Measurements from ENCODE around the gene TARS3.

The TARS3 gene

GRCh38 chr15:101697488-101697887 is 26.8 kb downstream of the TARS3 start:
- DNase-seq, result no peak

GRCh38 chr15:101696829-101697228 is 27.4 kb downstream of the TARS3 start:
- DNase-seq, result no peak

- no peak for DNase-seq
Observed at GRCh38 chr15:101694261-101694660, 30.0 kb downstream of the TARS3 start.

- no peak for DNase-seq
Observed at GRCh38 chr15:101692801-101693598, 31.3 kb downstream of the TARS3 start.

DNA sequence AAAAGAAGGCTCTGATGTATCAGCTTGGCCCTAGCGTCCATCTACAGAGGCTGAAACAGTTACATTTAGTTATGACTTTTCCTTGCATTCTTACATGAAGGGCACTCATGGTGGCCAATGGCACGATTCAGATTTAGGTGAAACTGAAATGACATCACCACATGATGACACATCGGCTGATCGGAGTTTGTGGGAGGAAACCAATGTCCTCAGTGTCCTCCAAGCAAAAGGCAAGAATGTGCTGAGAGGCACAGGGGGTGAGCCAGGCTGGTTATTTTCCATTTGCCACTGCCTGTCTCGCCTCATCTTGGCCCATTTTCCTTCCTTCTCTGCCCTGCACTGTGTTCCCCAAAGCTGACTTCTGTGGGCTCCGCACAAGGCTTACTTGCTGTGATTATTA is 34.4 kb downstream of the TARS3 start:
- DNase-seq, result no peak

DNA sequence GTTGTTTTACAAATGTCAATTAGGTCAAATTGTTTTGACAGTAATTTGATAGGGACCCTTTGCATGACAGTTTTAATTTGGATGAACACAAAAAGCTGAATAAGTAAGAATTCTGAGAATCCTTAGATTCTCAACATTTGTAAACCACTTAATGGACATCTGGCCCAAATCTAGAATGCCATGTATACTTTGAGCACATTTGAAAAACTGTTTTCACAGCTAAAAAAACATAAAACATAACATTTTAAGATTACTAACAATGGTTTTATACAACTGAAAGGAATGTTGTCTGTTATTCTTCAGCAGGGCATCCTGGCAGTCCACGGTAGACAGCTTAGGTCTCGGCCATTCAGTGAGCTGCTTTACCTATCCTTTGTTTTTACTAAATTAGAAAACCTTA is 37.6 kb downstream of the TARS3 start:
- DNase-seq, result no peak

DNA sequence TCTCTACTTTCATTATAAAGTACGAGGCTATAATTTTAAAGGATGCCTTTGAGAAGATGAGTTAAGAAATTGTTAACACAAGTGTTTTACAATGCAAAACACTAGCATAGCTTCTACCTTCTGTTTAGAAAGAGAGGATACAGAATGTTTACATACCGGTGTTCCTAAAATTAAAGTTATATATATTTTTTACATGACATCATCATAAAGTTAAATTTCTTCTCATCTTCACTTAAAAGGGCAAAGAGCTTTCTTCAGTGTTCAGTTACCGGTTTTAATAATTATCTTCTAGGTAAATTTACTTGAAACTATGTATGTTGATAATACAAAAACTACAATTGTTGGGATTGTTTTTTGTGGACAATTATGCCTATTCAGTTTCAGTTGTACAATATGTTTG is 39.4 kb downstream of the TARS3 start:
- DNase-seq, result no peak

GRCh38 chr15:101684384-101684783 is 39.9 kb downstream of the TARS3 start:
- DNase-seq, result no peak

DNA sequence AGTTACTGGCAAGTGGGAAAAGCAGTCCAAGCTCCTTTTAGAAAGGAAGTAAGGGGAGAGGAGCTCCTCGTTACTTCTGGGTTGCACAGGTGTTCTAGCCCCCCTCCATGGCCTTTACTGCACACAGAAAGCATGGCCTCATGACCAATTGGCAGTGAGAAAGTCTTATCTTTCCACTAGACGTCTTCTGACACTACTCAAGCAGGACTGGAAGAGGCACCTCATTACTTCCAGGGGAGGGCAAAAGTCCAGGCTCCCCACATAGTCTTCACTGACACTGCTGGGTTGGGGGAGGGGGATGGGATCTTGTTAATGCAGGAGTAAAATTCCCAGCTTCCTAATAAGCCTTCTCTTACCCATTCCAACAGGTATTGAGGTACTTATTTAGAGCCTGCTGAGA is 44.5 kb downstream of the TARS3 start:
- no peak for DNase-seq

DNA sequence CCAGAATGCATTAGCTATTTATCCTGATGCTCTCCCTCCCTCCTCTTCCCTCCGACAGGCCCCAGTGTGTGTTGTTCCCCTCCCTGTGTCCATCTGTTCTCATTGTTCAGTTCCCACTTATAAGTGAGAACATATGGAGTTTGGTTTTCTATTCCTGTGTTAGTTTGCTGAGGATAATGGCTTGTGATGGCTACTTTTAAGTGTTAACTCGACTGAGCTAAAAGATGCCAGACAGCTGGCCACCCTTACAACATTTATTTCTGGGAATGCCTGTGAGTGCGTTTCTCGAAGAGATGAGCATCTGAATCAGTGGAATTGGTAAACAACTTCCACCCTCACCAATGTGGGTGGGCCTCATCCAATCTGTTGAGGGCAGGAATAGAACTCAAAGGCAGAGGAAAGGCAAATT is 47.3 kb downstream of the TARS3 start:
- no peak for DNase-seq

GRCh38 chr15:101675796-101676582 is 48.3 kb downstream of the TARS3 start:
- no peak for DNase-seq

DNA sequence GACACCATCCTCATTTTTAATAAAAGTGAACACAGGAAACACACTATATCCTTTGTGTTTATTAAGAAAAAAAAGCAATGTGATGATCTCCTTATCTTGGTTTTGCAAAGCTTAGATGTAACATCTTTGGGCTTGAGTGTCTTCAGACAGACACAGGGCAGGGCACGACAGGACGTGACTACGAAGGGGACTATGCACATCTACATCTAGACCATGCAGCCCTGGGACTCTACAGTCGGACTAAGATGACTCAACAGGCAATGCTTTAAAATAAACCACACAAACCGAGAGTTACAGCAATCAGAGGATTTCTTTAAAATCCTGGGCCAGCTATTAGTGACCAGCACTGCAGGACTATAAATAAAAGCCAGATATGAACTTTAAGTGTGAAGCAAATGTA is 49.3 kb downstream of the TARS3 start:
- no peak for DNase-seq

DNA sequence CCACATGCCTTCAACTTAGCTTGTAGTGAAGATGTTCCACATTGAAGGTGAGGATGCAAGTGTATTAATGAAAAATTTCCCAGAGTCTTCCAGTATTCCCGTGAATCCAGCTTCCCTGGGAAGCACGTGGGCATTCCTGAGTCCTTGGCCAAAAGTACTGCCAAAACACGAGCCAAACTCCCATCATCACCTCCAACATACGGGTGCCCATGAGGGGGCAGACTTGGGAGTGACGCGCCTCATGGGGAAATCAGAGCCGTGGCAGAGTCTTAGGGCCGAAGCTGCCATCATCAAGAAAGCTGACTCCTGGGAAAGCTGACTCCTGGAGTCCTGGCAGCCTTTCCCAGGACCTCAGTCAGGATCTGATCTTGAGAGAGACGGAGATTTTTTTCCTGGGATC is 52.0 kb downstream of the TARS3 start:
- no peak for DNase-seq

DNA sequence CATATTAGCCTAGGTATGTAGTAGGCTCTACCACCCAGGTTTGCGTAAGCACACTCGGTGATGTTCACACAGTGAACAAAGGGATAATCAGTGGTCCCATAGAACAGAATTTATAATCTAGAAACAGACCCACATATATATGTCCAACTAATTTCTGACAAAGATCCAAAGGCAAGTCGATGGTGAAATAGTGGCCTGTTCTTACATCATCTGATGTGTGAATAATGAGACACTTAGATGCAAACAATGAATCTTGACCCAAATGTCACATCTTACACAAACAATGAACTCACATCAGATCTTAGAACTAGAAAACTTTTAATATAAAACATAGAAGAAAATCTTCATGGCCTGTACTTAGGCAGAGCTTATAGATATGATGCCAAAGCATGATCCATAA is 54.5 kb downstream of the TARS3 start:
- DNase-seq, result no peak

GRCh38 chr15:101667881-101668280 is 56.4 kb downstream of the TARS3 start:
- DNase-seq, result no peak

GRCh38 chr15:101664303-101664913 is 59.9 kb downstream of the TARS3 start:
- no peak for DNase-seq

GRCh38 chr15:101662203-101662602 is 62.1 kb downstream of the TARS3 start:
- no peak for DNase-seq

DNA sequence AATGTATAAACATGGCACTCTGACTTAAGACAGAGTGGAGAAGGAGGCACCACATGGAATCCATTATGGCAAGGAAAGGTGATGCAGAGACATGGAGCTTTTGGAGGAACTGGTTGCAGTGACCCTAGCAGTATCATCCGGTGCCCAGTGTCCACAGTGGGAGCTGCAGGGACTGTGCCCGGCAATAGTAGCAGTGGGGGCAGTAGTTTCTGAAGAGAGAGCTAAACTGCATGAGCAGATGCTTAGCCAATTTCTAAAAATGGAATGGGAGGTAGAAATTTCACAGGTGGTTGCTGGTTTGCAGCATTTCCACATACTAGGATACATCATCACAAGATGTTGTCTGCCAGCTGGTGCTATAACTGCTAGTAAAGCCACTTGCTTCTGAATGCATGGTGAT is 64.3 kb downstream of the TARS3 start:
- no peak for DNase-seq

DNA sequence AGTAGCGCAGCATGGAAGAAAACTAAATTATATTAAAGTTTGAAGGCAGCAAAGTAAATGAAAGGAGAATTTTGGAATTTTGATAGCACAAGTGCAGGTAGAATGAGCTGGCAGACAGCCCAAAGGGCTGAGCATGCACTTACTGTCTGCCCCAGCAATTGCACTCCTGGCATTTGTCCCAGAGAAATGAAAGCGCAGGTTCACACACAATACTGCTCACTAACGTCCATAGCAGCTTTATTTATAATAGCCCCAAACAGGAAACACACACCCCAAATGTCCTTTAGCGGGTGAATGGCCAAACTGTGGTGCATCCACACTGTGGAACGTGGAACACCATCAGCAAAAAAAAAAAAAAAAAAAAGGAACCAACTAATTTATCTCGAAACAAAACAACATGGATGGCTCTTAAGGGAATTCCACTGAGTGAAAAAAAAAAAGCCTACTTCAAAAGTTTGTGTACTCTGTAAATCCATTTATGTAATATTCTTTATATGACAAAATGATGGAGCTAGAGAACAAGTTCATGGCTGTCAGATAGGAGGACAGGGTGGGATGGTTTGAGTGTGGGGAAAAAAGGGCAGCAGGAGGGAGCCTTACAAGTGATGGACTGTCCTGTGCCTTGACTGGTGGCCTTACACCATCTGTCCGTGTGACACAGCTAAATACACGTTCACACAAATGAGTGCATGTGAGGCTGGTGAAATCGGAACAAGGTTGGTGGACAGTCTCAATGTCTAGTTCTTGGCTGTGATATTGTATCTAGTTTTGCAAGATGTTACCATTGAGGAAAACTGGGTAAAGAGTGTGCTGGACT is 66.1 kb downstream of the TARS3 start:
- no peak for DNase-seq

DNA sequence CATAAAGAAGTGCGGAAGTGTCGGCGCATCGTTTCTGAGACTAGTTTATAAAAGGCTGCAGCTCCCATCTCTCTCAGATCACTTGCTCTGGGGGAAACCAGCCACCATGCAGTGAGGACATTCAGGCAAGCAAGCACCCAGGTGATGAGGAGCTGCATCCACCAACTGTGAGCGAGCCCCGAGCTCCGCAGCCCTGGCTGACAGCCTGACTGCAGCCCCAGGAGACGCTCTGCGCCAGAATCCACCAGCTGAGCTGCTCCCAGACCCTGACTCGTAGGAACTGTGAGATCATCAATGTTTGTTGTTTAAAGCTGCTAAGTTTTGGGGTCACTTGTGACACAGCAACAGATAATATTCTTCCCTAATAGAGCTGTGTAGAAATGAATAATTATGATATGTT is 67.1 kb downstream of the TARS3 start:
- DNase-seq, result no peak

DNA sequence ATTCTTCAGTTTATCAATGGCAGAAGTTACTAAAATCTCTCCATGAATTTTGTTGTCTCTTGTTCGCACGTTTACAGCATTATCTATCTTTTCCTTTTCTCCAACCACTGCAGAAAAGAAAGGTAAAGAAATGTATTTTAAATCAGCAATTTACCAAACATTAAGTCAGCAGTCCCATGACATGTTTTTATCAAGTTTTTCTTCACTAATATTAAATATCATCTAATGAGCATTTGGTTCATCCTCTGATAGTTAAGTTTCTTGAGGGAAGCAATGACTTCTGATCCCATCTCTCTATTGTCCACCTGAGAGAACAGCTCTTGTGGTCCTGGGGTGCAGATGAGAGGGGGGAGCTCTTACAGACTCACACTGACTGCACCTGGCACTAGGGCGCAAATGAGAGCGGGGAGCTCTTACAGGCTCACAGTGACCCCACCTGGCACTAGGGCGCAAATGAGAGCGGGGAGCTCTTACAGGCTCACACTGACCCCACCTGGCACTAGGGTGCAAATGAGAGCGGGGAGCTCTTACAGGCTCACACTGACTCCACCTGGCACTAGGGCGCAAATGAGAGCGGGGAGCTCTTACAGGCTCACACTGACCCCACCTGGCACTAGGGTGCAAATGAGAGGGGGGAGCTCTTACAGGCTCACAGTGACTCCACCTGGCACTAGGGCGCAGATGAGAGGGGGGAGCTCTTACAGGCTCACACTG is 69.5 kb downstream of the TARS3 start:
- DNase-seq, result peak; percentile 17

- no peak for DNase-seq
Observed at GRCh38 chr15:101654171-101654570, 70.1 kb downstream of the TARS3 start.

Measured in activated naive CD4-positive, alpha-beta T cell treated with anti-CD3 and anti-CD28 coated beads, Interleukin-2, amount 50 U/mL, for 16 hours (primary cell).